HG02943 (cell line): ENCODE measurements around the gene ENTPD1.
"Not testable (repeated sequence)": the region's sequence is repeated elsewhere in the genome, so short reads cannot be mapped to it uniquely, and the experiment has no call there.

Experiments
- ATAC-seq: cut with Tn5 transposase; IDR thresholded peaks from one replicate; pipeline ENCODE4 v1.9.1; 2021; ENCODE audit warnings: mild to moderate bottlenecking, low read depth, moderate library complexity; ENCODE audit not compliant: unreplicated experiment

ENTPD1 gene

DNA sequence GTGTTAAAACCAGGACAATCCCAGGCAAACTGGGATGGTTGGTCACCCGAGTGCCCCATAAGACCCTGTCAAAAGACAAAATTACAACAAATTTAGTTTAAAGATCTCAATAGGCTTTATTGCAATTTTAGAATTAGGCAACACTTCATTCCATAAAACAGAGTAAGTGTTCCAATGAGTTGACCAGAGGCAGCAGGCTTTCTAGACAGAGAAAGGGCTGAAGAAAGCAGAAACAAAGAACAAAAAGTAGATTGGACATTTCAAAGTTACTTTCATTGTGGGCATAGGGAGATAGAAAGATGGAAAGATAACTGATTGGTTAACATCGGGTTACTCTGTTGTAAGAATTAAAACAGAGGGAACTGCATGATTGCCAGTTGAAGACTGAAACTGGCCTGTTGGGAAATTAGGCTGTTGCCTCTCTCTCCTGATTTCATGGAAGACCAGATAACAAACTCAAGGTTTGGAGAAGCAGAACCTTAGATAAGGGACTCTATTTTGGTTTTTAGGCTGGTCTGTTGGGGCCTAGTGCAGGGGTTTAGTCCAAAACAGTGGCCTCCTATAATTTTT is 36.3 kb downstream of the ENTPD1 start:
- no peak for ATAC-seq

DNA sequence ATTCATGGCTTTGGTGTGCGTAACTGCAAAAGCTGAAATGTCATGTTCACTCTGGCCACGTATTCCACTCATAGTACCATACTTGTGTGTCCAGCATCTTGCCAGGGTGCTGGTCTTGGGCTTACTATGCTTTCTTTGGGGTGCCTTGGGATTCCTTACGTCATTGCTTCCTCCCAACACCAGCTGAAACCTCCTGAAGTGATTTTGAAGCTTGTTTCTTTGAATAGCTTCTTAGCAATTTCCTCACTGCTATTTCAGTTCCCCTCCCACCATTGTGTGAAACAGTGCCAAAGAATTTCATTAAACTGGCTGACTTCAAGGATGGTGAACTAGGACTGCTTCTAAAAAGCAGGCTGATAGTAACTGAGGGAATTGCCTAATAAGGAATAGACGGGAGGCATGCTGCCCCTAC is 36.9 kb downstream of the ENTPD1 start:
- no peak for ATAC-seq

DNA sequence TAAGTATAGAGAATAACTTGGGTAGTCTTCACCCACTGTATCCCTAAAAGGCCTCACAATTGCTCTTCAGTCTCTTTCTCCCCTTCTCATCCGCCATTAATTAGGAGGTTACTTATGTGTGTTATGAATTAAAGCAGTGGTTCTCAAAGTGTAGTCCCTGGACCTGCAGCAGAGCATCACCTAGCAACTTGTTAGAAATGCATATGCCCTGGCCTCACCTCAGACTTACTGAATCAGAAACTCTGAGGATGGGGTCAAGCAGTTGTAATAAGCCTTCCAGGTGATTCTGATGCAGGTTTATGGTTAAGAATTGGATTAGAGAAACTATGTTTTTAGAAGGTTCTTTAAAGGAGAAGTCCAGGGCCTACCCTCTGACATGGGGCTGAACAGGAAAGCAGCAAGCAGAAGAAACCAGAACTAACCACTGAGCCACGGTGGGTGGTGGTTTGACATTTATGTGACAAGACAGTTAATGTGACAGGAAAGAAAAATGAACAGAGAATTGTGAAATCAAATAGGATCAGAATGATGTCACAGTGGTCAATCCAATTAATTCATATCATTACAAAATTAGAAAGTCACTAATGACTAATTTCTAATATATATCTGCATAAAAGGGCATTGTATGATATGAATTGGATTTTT is 37.6 kb downstream of the ENTPD1 start:
- no peak for ATAC-seq

DNA sequence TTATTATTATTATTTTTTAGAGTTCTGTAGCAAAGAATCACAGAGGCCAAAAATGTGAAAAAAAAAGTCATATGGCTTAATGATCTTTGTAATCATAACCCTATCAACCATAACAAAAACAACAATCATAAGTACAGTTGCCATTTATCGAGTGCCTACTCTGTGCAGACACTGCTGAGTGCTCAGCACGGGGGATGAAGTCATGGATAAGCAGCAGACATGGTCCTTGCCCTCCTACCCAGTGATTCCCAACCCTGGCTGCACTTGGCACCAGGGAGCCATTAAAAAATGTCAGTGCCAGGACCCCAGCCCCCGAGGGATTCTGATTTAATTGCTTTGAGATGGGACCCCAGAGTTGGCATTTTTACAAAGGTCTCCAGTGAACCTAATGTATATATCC is 38.2 kb downstream of the ENTPD1 start:
- ATAC-seq, result no peak

DNA sequence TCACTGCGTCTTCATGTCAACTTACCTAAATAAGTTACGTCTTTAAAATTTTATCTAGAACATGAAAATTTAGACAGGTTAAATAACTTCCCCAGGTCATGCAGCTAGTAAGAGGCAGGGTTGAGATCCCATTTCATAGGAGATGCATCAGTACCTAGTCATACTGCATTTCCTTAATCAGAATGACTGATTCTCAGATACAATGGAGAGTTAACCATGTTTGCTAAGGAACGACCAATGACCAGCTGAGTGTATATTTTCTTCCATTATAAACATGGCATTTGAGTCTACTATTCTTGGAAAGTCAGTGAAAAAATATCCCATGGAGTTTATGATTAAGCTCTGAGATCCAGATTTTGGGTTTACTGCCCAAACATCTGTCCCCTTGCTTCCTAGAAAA is 39.6 kb downstream of the ENTPD1 start:
- no peak for ATAC-seq

DNA sequence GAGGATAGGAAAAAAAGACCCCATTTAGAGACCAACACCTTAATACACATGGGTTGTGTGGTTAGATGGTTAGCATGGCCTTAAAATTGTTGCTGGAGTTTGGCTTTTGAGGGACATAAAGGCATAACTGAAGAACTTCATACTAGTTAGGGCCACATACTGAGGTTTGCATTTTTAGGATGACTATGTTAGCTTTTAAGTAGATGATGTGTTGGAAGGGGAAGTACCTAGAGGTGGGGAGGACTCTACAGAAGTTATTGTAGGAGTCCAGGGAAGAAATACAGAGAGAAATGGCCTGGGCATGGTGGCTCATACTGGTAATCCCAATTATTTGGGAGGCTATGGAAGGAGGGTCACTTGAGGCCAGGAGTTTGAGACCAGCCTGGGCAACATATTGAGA is 40.5 kb downstream of the ENTPD1 start:
- ATAC-seq, result no peak

DNA sequence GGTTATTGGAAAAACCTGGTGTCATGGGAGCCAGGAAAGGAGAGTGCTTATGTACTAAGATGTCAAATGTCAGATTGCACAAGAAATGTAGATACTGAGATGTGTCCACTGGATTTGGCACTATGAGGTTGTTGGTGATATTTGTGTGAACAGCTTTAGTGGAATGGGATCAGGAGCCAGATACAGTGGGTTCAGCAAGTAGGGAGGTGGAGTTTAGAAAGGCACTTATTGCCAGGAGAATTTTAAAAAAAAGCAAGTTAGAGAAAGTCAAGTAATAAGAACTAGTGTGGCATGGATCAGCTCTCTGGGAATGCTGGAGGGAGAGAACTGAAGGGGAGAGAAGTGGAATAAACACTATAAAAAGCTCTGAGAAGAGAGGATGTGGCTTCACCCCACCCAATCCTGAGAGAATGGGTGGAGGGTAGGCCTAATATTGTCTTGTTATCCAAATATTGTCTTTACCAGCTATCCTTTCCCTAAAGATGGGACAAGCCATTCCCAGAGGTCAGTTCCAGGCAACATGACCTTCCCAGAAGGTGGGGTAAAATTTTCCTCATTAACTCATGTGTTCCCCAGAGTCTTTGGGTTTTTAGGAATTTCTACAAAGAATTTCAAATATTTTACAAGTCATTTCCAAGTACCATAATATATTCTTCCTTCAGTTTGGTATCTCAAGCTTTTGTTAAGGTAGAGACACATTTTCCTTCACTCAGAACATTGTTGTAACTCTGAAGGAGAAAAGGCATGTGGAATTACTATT is 42.3 kb downstream of the ENTPD1 start:
- ATAC-seq, result no peak

DNA sequence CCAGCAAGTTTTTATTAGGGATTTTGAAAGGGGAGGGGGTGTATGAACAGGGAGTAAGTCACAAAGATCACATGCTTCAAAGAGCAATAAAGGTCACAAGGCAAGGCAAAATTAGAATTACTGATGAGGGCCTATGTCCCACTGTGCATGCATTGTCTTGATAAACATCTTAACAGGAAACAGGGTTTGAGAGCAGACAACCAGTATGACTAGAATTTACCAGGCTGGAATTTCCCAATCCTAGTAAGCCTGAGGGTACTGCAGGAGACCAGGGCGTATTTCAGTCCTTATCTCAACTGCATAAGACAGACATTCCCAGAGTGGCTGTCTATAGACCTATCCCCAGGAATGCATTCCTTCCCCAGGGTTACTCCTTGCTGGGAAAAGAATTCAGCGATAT is 44.3 kb downstream of the ENTPD1 start:
- ATAC-seq, result not testable (repeated sequence)

DNA sequence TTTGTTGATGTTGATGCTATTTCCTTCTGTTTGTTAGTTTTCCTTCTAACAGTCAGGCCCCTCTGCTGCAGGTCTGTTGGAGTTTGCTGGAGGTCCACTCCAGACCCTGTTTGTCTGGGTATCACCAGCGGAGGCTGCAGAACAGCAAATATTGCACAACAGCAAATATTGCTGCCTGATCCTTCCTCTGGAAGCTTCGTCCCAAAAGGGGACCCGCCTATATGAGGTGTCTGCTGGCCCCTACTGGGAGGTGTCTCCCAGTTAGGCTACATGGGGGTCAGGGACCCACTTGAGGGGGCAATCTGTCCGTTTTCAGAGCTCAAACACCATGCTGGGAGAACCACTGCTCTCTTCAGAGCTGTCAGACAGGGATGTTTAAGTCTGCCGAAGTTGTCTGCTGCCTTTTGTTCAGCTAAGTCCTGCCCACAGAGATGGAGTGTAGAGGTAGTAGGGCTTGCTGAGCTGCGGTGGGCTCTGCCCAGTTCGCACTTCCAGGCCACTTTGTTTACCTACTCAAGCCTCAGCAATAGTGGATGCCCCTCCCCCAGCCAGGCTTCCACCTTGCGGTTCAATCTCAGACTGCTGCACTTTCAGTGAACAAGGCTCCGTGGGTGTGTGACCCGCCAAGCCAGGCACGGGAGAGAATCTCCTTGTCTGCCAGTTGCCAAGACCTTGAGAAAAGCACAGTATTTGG is 50.9 kb downstream of the ENTPD1 start:
- ATAC-seq, result not testable (repeated sequence)

DNA sequence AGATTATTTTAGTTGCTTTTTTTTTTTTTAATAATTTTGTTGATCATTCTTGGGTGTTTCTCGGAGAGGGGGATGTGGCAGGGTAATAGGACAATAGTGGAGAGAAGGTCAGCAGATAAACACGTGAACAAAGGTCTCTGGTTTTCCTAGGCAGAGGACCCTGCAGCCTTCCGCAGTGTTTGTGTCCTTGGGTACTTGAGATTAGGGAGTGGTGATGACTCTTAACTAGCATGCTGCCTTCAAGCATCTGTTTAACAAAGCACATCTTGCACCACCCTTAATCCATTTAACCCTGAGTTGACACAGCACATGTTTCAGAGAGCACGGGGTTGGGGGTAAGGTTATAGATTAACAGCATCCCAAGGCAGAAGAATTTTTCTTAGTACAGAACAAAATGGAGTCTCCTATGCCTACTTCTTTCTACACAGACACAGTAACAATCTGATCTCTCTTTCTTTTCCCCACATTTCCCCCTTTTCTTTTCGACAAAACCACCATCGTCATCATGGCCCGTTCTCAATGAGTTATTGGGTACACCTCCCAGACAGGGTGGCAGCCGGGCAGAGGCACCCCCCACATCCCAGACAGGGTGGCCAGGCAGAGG is 52.8 kb downstream of the ENTPD1 start:
- not testable (repeated sequence) for ATAC-seq

DNA sequence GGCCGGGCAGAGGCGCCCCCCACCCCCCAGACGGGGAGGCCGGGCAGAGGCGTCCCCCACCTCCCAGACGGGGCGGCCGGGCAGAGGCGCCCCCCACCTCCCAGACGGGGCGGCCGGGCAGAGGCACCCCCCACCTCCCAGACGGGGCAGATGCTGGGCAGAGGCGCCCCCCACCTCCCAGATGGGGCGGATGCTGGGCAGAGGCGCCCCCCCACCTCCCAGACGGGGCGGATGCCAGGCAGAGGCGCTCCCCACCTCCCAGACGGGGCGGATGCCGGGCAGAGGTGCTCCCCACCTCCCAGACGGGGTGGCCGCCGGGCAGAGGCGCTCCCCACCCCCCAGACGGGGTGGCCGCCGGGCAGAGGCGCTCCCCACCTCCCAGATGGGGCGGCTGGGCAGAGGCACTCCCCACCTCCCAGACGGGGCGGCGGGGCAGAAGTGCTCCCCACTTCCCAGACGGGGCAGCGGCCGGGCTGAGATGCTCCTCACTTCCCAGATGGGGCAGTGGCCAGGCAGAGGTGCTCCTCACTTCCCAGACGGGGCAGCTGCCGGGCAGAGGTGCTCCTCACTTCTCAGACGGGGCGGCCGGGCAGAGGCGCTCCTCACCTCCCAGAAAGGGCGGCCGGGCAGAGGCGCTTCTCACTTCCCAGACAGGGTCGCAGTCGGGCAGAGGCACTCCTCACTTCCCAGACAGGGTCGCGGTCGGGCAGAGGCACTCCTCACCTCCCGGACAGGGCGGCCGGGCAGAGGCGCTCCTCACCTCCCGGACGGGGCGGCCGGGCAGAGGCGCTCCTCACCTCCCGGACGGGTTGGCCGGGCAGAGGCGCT is 53.6 kb downstream of the ENTPD1 start:
- no peak for ATAC-seq

DNA sequence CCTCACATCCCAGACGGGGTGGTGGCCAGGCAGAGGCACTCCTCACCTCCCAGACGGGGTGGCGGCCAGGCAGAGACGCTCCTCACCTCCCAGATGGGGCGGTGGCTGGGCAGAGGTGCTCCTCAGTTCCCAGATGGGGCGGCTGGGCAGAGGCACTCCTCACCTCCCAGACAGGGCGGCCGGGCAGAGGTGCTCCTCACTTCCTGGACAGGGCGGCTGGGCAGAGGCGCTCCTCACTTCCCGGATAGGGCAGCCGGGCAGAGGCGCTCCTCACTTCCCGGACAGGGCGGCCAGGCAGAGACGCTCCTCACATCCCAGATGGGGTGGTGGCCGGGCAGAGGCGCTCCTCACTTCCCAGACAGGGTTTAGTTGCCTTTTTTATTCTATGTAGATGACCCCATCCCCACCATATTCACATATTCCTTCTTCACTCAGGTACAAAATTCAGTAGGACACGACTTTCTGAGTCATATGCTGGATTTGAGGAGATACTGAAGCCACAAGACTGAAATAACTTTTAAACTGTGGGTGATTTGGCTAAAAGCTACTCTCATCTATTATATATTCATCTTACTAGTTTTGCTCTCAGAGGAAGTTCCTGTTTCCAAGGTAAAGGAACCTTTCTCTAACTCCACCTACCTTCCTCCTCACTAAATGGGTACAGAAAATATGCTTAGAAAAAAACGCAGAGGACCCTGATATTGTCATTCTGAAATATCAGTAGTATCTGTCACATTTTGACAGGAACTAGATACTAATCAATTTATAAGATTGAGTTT is 54.4 kb downstream of the ENTPD1 start:
- ATAC-seq, result no peak

DNA sequence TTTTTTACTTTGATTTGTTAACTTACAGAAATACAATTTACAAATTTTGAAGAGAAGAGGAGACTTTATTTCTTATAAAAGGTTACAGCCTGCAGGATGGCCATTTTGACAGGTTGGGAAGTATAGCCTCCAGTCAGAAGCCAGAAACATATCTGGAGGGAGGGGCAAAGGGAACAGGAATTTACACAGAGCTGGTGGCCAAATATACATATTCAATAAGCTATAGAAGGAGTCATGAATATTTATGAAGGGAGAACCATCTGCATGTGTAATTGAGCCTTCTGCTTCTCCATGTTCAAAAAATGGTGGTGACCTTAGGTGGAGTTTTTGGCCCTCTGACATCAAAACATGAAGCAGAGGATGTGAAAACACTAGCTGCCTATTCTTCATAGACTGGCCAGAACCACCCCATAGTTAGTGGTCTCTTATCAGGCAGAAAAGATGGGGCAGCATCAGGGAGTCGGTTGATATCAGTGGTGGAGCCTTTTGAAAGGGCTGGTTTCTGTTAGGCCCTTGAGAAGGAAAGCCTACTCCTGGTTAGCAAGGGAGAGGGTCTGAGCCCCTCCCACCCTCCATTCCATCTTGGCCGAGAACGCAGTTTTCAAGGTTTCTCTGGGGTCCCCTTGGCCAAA is 57.2 kb downstream of the ENTPD1 start:
- ATAC-seq, result no peak

DNA sequence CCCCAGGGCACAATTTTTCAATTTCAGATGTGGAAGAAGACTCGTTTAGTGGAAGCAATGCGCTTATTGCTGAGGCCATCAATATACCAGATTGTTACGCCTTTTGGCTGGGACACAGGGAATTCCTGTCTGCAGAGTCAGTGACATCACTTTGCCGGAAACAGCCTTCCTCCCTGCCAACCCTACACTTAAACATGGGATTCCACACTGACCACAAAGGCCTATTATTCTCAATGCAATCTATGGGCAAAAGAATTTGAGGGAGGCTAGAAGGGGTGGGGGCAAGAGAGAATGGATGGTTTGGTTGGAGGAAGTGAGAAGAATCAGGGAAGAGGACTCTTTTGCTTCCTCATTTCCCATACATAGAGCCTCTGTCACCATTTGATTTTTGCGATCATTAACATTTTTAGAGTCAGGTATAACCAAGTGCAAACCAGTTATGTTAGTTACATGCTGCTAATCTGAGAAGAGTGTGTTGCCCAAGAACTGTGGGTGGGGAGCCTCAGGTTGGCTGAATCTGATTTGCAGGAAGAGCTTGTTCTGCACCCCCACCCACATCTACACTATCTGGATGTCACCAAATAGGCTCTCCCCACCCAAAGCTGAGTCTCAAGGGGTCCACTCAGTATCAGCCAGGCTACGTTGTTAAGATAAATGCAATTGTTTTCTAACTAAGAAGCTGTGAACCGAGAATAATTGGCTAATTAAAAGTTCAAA is 58.2 kb downstream of the ENTPD1 start:
- ATAC-seq, result no peak

DNA sequence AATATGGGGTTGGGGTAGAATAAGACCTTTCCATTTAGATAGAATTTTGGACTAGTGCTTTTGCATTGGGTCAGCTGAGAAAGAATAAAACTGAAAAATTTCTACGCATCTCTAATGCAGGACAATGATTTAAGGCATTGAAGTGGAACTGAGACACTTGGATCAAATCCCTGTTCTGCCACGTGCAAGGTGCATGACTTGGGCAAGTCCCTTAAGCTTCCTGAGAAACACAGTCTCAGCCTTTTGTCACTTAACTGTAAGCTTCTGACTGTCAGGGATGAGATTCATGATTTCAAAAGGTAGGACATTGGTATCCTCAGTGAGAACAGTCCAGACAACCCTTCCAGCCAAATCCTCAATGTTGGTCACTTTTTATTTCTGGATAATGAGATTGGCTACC is 59.2 kb downstream of the ENTPD1 start:
- ATAC-seq, result no peak

DNA sequence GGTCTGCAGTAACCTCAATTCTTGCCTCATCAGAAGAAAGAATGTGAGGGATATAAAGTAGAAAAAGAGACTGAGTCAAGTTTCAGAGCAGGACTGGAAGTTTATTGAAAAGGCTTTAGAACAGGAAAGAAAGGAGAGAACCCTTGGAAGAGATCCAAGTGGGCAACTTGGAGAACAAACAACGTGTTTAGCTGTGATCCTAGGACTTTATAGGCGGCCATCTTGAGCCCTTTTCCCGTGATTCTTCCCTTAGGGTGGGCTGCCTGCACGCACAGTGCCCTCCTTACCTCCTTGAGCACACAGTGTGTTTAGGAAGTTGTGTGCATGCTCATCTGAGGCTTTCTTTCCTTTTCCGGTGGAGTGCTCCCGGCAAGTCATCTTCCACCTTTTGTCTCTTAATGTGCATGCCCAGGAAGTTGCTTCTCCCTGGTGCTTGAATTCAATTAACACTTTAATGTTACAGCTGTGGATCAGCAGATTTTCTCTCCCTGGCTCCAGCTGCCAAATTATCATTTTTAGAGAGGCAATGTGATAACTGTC is 59.8 kb downstream of the ENTPD1 start:
- no peak for ATAC-seq

DNA sequence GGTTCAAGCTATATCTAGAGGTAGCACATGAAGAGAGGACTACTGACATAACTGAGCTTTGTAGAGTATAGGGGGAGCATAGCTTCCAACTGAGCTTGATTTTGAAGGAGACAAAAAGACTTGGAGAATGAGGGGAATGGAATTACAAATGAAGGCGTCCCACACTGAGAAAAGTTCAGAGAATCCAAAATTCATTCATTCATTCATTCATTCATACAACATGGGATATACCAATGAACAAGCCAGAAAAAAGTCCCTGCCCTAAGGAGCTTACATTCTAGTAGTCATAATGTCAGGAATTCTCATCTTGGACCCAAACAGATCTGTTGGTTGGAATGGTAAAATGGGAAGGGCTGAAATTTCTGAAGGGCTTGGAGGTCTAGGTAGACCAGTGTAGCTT is 62.0 kb downstream of the ENTPD1 start:
- no peak for ATAC-seq

DNA sequence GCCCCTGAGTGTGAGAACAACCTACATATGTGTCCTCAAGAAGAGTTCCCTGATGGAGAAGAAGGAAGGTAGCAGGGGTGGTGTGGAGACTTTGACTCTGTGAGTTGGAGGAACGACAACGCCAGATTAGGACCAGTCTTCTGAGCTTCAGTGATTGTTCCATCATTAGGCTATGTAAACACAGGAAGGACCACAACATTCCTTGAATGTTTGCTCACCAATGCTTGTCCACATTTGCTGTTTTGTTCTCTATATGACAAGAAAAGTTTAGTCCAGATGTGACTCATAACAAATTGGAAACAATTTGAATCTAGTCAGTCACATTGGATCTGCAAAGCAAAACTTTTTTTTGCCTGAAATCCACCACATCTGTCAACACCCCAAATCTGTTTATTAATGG is 62.7 kb downstream of the ENTPD1 start:
- no peak for ATAC-seq
